K562 (cell line): ENCODE results near the gene PKD1.

ENCODE experiments used
- EZH2 ChIP-seq: IDR thresholded peaks from 2 replicates; pipeline ENCODE4 v1.6.1; 2012; ENCODE audit warnings: low read depth, mild to moderate bottlenecking, inconsistent platforms, low read length, borderline replicate concordance
- FOXK2 ChIP-seq, 2 experiments: fragments of 450-650 bp; IDR thresholded peaks in 1 of 2; conservative IDR thresholded peaks in 1 of 2; 2 replicates each; pipeline ENCODE4 v1.6.1; 2016; ENCODE audit warnings: low read depth in 2 of 2, mild to moderate bottlenecking in 1 of 2
- JUN ChIP-seq, 2 experiments: sonication (generic) in 1 of 2; formaldehyde crosslinking in 1 of 2; IDR thresholded peaks; 2 replicates each; pipeline versions ENCODE4 v1.6.1 to v1.8.0; 2012 to 2022; ENCODE audit warnings: borderline replicate concordance in 2 of 2, mild to moderate bottlenecking in 2 of 2, improper control_type of control experiment in 1 of 2, low read depth in 1 of 2, low read length in 1 of 2, missing genetic modification reagents in 1 of 2
- MYC ChIP-seq, 2 experiments: fragments of 250-450 bp in 1 of 2; sonication (Bioruptor Pico) in 1 of 2; IDR thresholded peaks; 2 replicates each; pipeline versions ENCODE4 v1.5.1 to v1.6.1; 2012 to 2021; ENCODE audit warnings: low read depth in 2 of 2, borderline replicate concordance in 1 of 2, improper control_type of control experiment in 1 of 2, low read length in 1 of 2, mild to moderate bottlenecking in 1 of 2, moderate library complexity in 1 of 2
- RAD21 ChIP-seq, 2 experiments: fragments of 250-450 bp in 1 of 2; fragments of 450-650 bp in 1 of 2; sonication (Bioruptor Pico) in 1 of 2; formaldehyde crosslinking in 1 of 2; IDR thresholded peaks in 1 of 2; conservative IDR thresholded peaks in 1 of 2; 2 replicates each; pipeline versions ENCODE4 v1.4.0 to v1.8.0; 2020 to 2022; ENCODE audit warnings: mild to moderate bottlenecking in 2 of 2, moderate library complexity in 1 of 2
- SMAD2 ChIP-seq: fragments of 150-350 bp; IDR thresholded peaks from 2 replicates; pipeline ENCODE4 v1.6.1; 2014; ENCODE audit warnings: low read depth, mild to moderate bottlenecking, low read length
- ZNF274 ChIP-seq: IDR thresholded peaks from 2 replicates; pipeline ENCODE4 v1.6.1; 2011; ENCODE audit warnings: low read depth, mild to moderate bottlenecking, low read length, moderate library complexity, borderline replicate concordance
- ZZZ3 ChIP-seq: fragments of 450-650 bp; IDR thresholded peaks from 2 replicates; pipeline ENCODE4 v1.6.1; 2016; ENCODE audit warnings: antibody characterized with exemption, mild to moderate bottlenecking, moderate library complexity
- TF ChIP-seq, protein P1 (sequence below): sonication (generic); formaldehyde crosslinking; IDR thresholded peaks from 2 replicates; pipeline ENCODE4 v1.8.0; 2022; ENCODE audit warnings: missing genetic modification reagents, mild to moderate bottlenecking, borderline replicate concordance
- TF ChIP-seq, protein P2 (sequence below): sonication (generic); formaldehyde crosslinking; IDR thresholded peaks from 2 replicates; pipeline ENCODE4 v1.8.1; 2023; ENCODE audit warnings: mild to moderate bottlenecking, missing genetic modification reagents, moderate library complexity
- TF ChIP-seq, protein P3 (sequence below), 3 experiments: IDR thresholded peaks in 2 of 3; conservative IDR thresholded peaks in 1 of 3; 2 replicates each; pipeline ENCODE4 v1.5.1; 2011 to 2012; ENCODE audit warnings: low read length in 3 of 3, mild to moderate bottlenecking in 3 of 3, control low read depth in 2 of 3, improper control_type of control experiment in 1 of 3, inconsistent platforms in 1 of 3, low read depth in 1 of 3, mixed read lengths in 1 of 3, moderate library complexity in 1 of 3; ENCODE audit not compliant: insufficient read depth in 2 of 3

DNA sequence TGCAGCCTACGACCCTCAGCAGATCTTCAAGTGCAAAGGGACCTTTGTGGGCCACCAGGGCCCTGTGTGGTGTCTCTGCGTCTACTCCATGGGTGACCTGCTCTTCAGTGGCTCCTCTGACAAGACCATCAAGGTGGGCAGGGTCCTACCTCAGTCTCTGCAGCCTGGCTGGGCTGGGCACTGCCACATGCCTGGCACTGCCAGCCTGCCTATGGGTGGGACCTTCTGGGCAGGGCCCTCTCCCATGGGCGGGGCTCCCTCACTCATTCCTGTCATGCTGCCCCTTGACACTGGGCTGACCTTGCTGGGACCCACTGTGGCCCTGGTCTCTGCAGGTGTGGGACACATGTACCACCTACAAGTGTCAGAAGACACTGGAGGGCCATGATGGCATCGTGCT, 38.2 kb upstream of the PKD1 start:
- TF ChIP-seq, protein P1, sequence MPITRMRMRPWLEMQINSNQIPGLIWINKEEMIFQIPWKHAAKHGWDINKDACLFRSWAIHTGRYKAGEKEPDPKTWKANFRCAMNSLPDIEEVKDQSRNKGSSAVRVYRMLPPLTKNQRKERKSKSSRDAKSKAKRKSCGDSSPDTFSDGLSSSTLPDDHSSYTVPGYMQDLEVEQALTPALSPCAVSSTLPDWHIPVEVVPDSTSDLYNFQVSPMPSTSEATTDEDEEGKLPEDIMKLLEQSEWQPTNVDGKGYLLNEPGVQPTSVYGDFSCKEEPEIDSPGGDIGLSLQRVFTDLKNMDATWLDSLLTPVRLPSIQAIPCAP (CRISPR knock-in tag), result no peak
- TF ChIP-seq MYC (IDR thresholded peaks at IDR 0.05; ENCODE audit: low read depth, low read length) (no peak), MYC (CRISPR knock-in tag; IDR thresholded peaks at IDR 0.05; ENCODE audit: borderline replicate concordance, low read depth) (no peak), RAD21 (CRISPR knock-in tag; conservative IDR thresholded peaks at IDR 0.05 in 1 of 2, IDR thresholded peaks at IDR 0.05 in 1 of 2) (no peak), FOXK2 (conservative IDR thresholded peaks at IDR 0.05 in 1 of 2, IDR thresholded peaks at IDR 0.05 in 1 of 2; ENCODE audit: low read depth in 2 of 2) (no peak), JUN (IDR thresholded peaks at IDR 0.05; ENCODE audit: borderline replicate concordance, low read depth, low read length) (no peak), JUN (CRISPR knock-in tag; IDR thresholded peaks at IDR 0.05; ENCODE audit: borderline replicate concordance) (no peak), SMAD2 (no peak), ZNF274 (no peak), EZH2 (no peak), ZZZ3 (no peak)
- TF ChIP-seq, protein P2, sequence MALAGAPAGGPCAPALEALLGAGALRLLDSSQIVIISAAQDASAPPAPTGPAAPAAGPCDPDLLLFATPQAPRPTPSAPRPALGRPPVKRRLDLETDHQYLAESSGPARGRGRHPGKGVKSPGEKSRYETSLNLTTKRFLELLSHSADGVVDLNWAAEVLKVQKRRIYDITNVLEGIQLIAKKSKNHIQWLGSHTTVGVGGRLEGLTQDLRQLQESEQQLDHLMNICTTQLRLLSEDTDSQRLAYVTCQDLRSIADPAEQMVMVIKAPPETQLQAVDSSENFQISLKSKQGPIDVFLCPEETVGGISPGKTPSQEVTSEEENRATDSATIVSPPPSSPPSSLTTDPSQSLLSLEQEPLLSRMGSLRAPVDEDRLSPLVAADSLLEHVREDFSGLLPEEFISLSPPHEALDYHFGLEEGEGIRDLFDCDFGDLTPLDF (CRISPR knock-in tag), result no peak
- TF ChIP-seq, protein P3, sequence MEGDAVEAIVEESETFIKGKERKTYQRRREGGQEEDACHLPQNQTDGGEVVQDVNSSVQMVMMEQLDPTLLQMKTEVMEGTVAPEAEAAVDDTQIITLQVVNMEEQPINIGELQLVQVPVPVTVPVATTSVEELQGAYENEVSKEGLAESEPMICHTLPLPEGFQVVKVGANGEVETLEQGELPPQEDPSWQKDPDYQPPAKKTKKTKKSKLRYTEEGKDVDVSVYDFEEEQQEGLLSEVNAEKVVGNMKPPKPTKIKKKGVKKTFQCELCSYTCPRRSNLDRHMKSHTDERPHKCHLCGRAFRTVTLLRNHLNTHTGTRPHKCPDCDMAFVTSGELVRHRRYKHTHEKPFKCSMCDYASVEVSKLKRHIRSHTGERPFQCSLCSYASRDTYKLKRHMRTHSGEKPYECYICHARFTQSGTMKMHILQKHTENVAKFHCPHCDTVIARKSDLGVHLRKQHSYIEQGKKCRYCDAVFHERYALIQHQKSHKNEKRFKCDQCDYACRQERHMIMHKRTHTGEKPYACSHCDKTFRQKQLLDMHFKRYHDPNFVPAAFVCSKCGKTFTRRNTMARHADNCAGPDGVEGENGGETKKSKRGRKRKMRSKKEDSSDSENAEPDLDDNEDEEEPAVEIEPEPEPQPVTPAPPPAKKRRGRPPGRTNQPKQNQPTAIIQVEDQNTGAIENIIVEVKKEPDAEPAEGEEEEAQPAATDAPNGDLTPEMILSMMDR (IDR thresholded peaks at IDR 0.05 in 2 of 3, conservative IDR thresholded peaks at IDR 0.05 in 1 of 3; ENCODE audit: insufficient read depth in 2 of 3, low read depth in 1 of 3, low read length in 3 of 3), result no peak
